H1 (cell line): ENCODE results near the gene TIA1. TPM values are rescaled to one million over a fixed set of nuclear protein-coding genes. Genes with fewer than 3 reads are reported as not detected.

Experiments
- CTCF ChIA-PET: fragments of 300-600 bp; sonication (Branson Sonifier 250); formaldehyde crosslinking; loops from one replicate; lab custom pipeline; 2021; ENCODE audit not compliant: partially characterized antibody; lab: Charles Lee
- POLR2A ChIA-PET: fragments of 300-600 bp; sonication (Branson Sonifier 250); formaldehyde crosslinking; loops from one replicate; lab custom pipeline; 2021; ENCODE audit warnings: inconsistent platforms; ENCODE audit not compliant: partially characterized antibody; lab: Charles Lee
- DNase-seq, 2 experiments: peaks; one replicate each; pipeline versions ENCODE4 v3.0.0 to v3.0.0-alpha.2; 2010 to 2022; ENCODE audit warnings: low spot score in 2 of 2, low read depth in 1 of 2, mixed read lengths in 1 of 2
- FAIRE-seq: peaks from 2 replicates; lab custom pipeline; 2011; peaks lifted over from hg19 to GRCh38; lab: Jason Lieb, UNC
- H2AFZ ChIP-seq: 2 replicates; pipeline ENCODE4 v1.8.1; 2012; ENCODE audit warnings: low read length, inconsistent platforms
- H2AK5ac ChIP-seq: 2 replicates; pipeline ENCODE4 v1.6.1; 2013; ENCODE audit warnings: low read depth, low read length
- H2BK120ac ChIP-seq: replicated peaks from 2 replicates; pipeline ENCODE3; 2013; ENCODE audit warnings: low read depth, low read length, inconsistent platforms
- H2BK12ac ChIP-seq: 2 replicates; pipeline ENCODE4 v1.6.1; 2013; ENCODE audit warnings: low read depth, low read length
- H2BK15ac ChIP-seq: 2 replicates; pipeline ENCODE4 v1.6.1; 2013; ENCODE audit warnings: low read length
- H2BK20ac ChIP-seq: 2 replicates; pipeline ENCODE4 v1.6.1; 2013; ENCODE audit warnings: low read length
- H2BK5ac ChIP-seq: 2 replicates; pipeline ENCODE4 v1.6.1; 2013; ENCODE audit warnings: low read depth, low read length
- H3K14ac ChIP-seq: 2 replicates; pipeline ENCODE4 v1.6.1; 2013; ENCODE audit warnings: inconsistent platforms; ENCODE audit not compliant: insufficient read length
- H3K18ac ChIP-seq: 2 replicates; pipeline ENCODE4 v1.6.1; 2013; ENCODE audit warnings: low read length; ENCODE audit errors: extremely low read depth
- H3K23ac ChIP-seq: 2 replicates; pipeline ENCODE4 v1.6.1; 2013; ENCODE audit warnings: inconsistent platforms; ENCODE audit not compliant: insufficient read length
- H3K23me2 ChIP-seq: 2 replicates; pipeline ENCODE4 v1.6.1; 2013; ENCODE audit warnings: low read depth, low read length
- H3K27ac ChIP-seq: 2 replicates; pipeline ENCODE4 v1.6.1; 2011; ENCODE audit warnings: low read depth, low read length, inconsistent platforms
- H3K27me3 ChIP-seq, 4 experiments: replicated peaks in 1 of 4; 1 replicate in 1 of 4; 2 replicates in 3 of 4; pipeline versions ENCODE4 v1.6.1 to v1.8.1; 2011 to 2013; ENCODE audit warnings: low read length in 3 of 4, mild to moderate bottlenecking in 3 of 4, inconsistent platforms in 2 of 4, mixed read lengths in 2 of 4, moderate library complexity in 1 of 4; ENCODE audit not compliant: control insufficient read depth in 3 of 4, insufficient read depth in 3 of 4; ENCODE audit errors: extremely low read depth in 1 of 4
- H3K36me3 ChIP-seq, 4 experiments: 2 replicates each; pipeline versions ENCODE4 v1.6.1 to v1.8.1; 2011 to 2013; ENCODE audit warnings: mild to moderate bottlenecking in 4 of 4, low read length in 3 of 4, moderate library complexity in 2 of 4, control low read depth in 1 of 4, inconsistent platforms in 1 of 4; ENCODE audit not compliant: insufficient read depth in 4 of 4, control insufficient read depth in 2 of 4
- H3K4ac ChIP-seq: replicated peaks from 2 replicates; pipeline ENCODE3; 2013; ENCODE audit warnings: low read length, low read depth, mixed read lengths, inconsistent platforms; ENCODE audit not compliant: insufficient read length
- H3K4me1 ChIP-seq, 4 experiments: replicated peaks in 1 of 4; 1 replicate in 1 of 4; 2 replicates in 3 of 4; pipeline versions ENCODE4 v1.6.1 to v1.8.1; 2011 to 2013; ENCODE audit warnings: low read length in 3 of 4, inconsistent platforms in 2 of 4, mixed read lengths in 1 of 4; ENCODE audit not compliant: insufficient read depth in 4 of 4, control insufficient read depth in 3 of 4
- H3K4me2 ChIP-seq, 2 experiments: 2 replicates each; pipeline versions ENCODE4 v1.6.1 to v1.8.1; 2011 to 2013; ENCODE audit warnings: low read depth in 2 of 2, low read length in 2 of 2, control low read depth in 1 of 2, inconsistent platforms in 1 of 2, mild to moderate bottlenecking in 1 of 2; ENCODE audit not compliant: insufficient read depth in 1 of 2
- H3K4me3 ChIP-seq, 4 experiments: fragments of 200-600, 300-600 bp in 1 of 4; sonication (generic), shearing (Covaris generic), sonication (Bioruptor Twin) in 1 of 4; 2 replicates each; pipeline versions ENCODE4 v1.5.1 to v1.8.1; 2011 to 2016; ENCODE audit warnings: low read length in 4 of 4, low read depth in 3 of 4, control low read depth in 2 of 4, inconsistent platforms in 2 of 4, mild to moderate bottlenecking in 2 of 4, mixed read lengths in 1 of 4, moderate library complexity in 1 of 4; ENCODE audit not compliant: insufficient read depth in 2 of 4; ENCODE audit errors: extremely low read depth in 1 of 4
- H3K56ac ChIP-seq: replicated peaks from 2 replicates; pipeline ENCODE3; 2013; ENCODE audit warnings: low read depth, mild to moderate bottlenecking, mixed read lengths, low read length, inconsistent platforms; ENCODE audit not compliant: insufficient read length
- H3K79me1 ChIP-seq: 2 replicates; pipeline ENCODE4 v1.6.1; 2013; ENCODE audit warnings: low read depth, low read length, control low read depth
- H3K79me2 ChIP-seq, 2 experiments: 2 replicates each; pipeline versions ENCODE4 v1.6.1 to v1.8.1; 2012 to 2013; ENCODE audit warnings: low read length in 2 of 2, mild to moderate bottlenecking in 2 of 2, inconsistent platforms in 1 of 2; ENCODE audit not compliant: insufficient read depth in 2 of 2, control insufficient read depth in 1 of 2
- H3K9ac ChIP-seq, 4 experiments: replicated peaks in 1 of 4; 1 replicate in 1 of 4; 2 replicates in 3 of 4; pipeline versions ENCODE4 v1.6.1 to v1.8.1; 2011 to 2013; ENCODE audit warnings: low read depth in 3 of 4, low read length in 3 of 4, control low read depth in 2 of 4, mild to moderate bottlenecking in 2 of 4, moderate library complexity in 2 of 4, inconsistent platforms in 1 of 4; ENCODE audit errors: extremely low read depth in 1 of 4
- H3K9me3 ChIP-seq, 2 experiments: 2 replicates each; pipeline versions ENCODE4 v1.6.1 to v1.8.1; 2012 to 2013; ENCODE audit warnings: mild to moderate bottlenecking in 2 of 2, moderate library complexity in 2 of 2, control low read depth in 1 of 2, inconsistent platforms in 1 of 2, low read depth in 1 of 2, low read length in 1 of 2, mixed read lengths in 1 of 2; ENCODE audit not compliant: insufficient read depth in 2 of 2
- H4K20me1 ChIP-seq, 2 experiments: replicated peaks in 1 of 2; 2 replicates each; pipeline versions ENCODE3 to v1.8.1; 2011 to 2013; ENCODE audit warnings: inconsistent platforms in 2 of 2, low read length in 2 of 2, mild to moderate bottlenecking in 1 of 2; ENCODE audit not compliant: insufficient read depth in 2 of 2, control insufficient read depth in 1 of 2
- H4K5ac ChIP-seq: 2 replicates; pipeline ENCODE4 v1.6.1; 2013; ENCODE audit warnings: low read length, low read depth, mixed read lengths, inconsistent platforms; ENCODE audit not compliant: insufficient read length
- H4K8ac ChIP-seq: 2 replicates; pipeline ENCODE4 v1.8.0; 2013; ENCODE audit warnings: mild to moderate bottlenecking, moderate library complexity, low read length, inconsistent platforms; ENCODE audit not compliant: insufficient read depth; ENCODE audit errors: extremely low read depth
- H4K91ac ChIP-seq: replicated peaks from 2 replicates; pipeline ENCODE3; 2013; ENCODE audit warnings: low read length, mixed read lengths, inconsistent platforms; ENCODE audit not compliant: insufficient read length
- ATF3 ChIP-seq: IDR thresholded peaks from 2 replicates; pipeline ENCODE4 v1.6.1; 2011; ENCODE audit warnings: low read depth, mild to moderate bottlenecking, low read length; ENCODE audit not compliant: insufficient read depth
- NANOG ChIP-seq: IDR thresholded peaks from 2 replicates; pipeline ENCODE4 v1.6.1; 2011; ENCODE audit warnings: low read length, low read depth, mild to moderate bottlenecking, inconsistent platforms; ENCODE audit not compliant: insufficient read depth, poor library complexity, severe bottlenecking
- SUZ12 ChIP-seq: fragments of 200-600 bp; sonication (generic); IDR thresholded peaks from 2 replicates; pipeline ENCODE4 v1.6.1; 2012; ENCODE audit warnings: mild to moderate bottlenecking, inconsistent platforms, low read length, moderate library complexity, mixed read lengths
- TBP ChIP-seq: IDR thresholded peaks from 2 replicates; pipeline ENCODE4 v1.6.1; 2011; ENCODE audit warnings: low read depth, low read length, improper control_type of control experiment
- WGBS, 2 experiments: shearing (Covaris generic) in 1 of 2; methylation state at CpG; one replicate each; pipeline versions ENCODE4 v1.1.6 to v1.1.7; 2013 to 2015; ENCODE audit warnings: low lambda C conversion rate in 2 of 2, mixed read lengths in 2 of 2, inconsistent platforms in 1 of 2, low coverage in 1 of 2, missing lambda C conversion rate in 1 of 2; ENCODE audit not compliant: insufficient replicate concordance in 2 of 2, insufficient coverage in 1 of 2, insufficient read length in 1 of 2; ENCODE audit errors: extremely low coverage in 1 of 2, missing lambda C conversion rate in 1 of 2; 5-methylcytosine and 5-hydroxymethylcytosine counted together
- polyA plus RNA-seq, 7 experiments: library from polyadenylated mRNA; depleted of rRNA in 3 of 7; stranded (reverse) in 5 of 7; unstranded in 2 of 7; fragments of >200 nt in 5 of 7; fragments of 200-250 nt in 2 of 7; gene quantifications; 1 replicate in 5 of 7; 2 replicates in 1 of 7; 4 replicates in 1 of 7; pipeline versions ENCODE4 v1.2.1 to v1.2.3, GENCODE V29; 2011 to 2013; ENCODE audit warnings: missing spikeins in 2 of 7, mixed read lengths in 2 of 7
- total RNA-seq: library from RNA; stranded (reverse); fragmentation: NEBNext Ultra II Directional; extraction: Animal tissue kit (Norgen Biotek cat#: 25700); gene quantifications from 2 replicates; pipeline ENCODE4 v1.2.1, GENCODE V29; 2021

TIA1 gene
- total and polyA plus RNA-seq, 2 of the 8 experiments (the other 6 are each of a cell fraction or from before 2014, with no cell fraction given) = 58.6 to 181 TPM

GRCh38 chr2:70255637-70256314, 7.3 kb upstream of the TIA1 start:
- no peak overlapping the region for H4K8ac ChIP-seq
- H3K14ac ChIP-seq = no peak overlapping the region
- H3K4me3 ChIP-seq = no peak overlapping the region
- H2BK120ac ChIP-seq = no peak overlapping the region
- H3K36me3 ChIP-seq = peaks cover 0 to 5% (median 4%) of the 10 kb centered on the region in 4 experiments; a peak in 3 of 8 replicates
- H4K20me1 ChIP-seq = peaks cover 0 to 4% of the 10 kb centered on the region in 2 experiments
- no peak overlapping the region for H2BK12ac ChIP-seq
- peaks cover 8% of the 10 kb centered on the region for H3K23me2 ChIP-seq
- TF ChIP-seq NANOG = no peak
- no peak for TF ChIP-seq ATF3
- no peak for TF ChIP-seq SUZ12
- TF ChIP-seq TBP = no peak
- no peak overlapping the region for H3K9ac ChIP-seq
- H3K23ac ChIP-seq = no peak overlapping the region
- no peak overlapping the region for H3K56ac ChIP-seq
- 90% methylated on average over 8 of the region's 8 CpGs; no CpG with 5 or more reads in 1 of the 2 experiments for WGBS, 2 experiments
- ChIA-PET POLR2A (no interaction called here), CTCF (interaction anchor here (0.6 kb wide), 1 partner anchor 400 kb away, joined by 4 read pairs; no protein-coding TSS in a partner anchor)
- H2BK5ac ChIP-seq = no peak overlapping the region
- no peak overlapping the region for H3K4me2 ChIP-seq
- no peak overlapping the region for H4K5ac ChIP-seq
- no peak overlapping the region for H3K18ac ChIP-seq
- H2AFZ ChIP-seq = no peak overlapping the region
- no peaks in the 10 kb centered on the region for H3K27me3 ChIP-seq
- peaks cover 0 to 8% (median 3%) of the 10 kb centered on the region in 4 experiments; a peak in 5 of 7 replicates for H3K4me1 ChIP-seq
- H3K79me1 ChIP-seq = no peaks in the 10 kb centered on the region; the same call in 1 of the 2 replicates
- H2BK15ac ChIP-seq = no peak overlapping the region
- H3K4ac ChIP-seq = no peak overlapping the region
- no peak for FAIRE-seq
- DNase-seq = no peak
- no peak overlapping the region for H2BK20ac ChIP-seq
- H4K91ac ChIP-seq = no peak overlapping the region
- H3K79me2 ChIP-seq = no peaks in the 10 kb centered on the region
- no peak overlapping the region for H3K27ac ChIP-seq
- H3K9me3 ChIP-seq = no peaks in the 10 kb centered on the region
- H2AK5ac ChIP-seq = no peak overlapping the region
